Endodermal cell (in vitro differentiated cells): ENCODE data around the gene PNRC2. TPM values are rescaled to one million over a fixed set of nuclear protein-coding genes. Genes with fewer than 3 reads are reported as not detected.
"Not testable (repeated sequence)": the region's sequence is repeated elsewhere in the genome, so short reads cannot be mapped to it uniquely, and the experiment has no call there.

Experiments
- DNase-seq: peaks from one replicate; pipeline ENCODE4 v3.0.0-alpha.2; 2017
- H3K27ac ChIP-seq: 2 replicates; pipeline ENCODE4 v1.5.1; 2013; ENCODE audit warnings: mild to moderate bottlenecking, low read depth, low read length, moderate library complexity
- H3K27me3 ChIP-seq: 2 replicates; pipeline ENCODE4 v1.6.1; 2013; ENCODE audit warnings: mild to moderate bottlenecking, low read length, moderate library complexity; ENCODE audit not compliant: insufficient read depth, control insufficient read depth, poor library complexity, severe bottlenecking
- H3K36me3 ChIP-seq: 2 replicates; pipeline ENCODE4 v1.7.0; 2013; ENCODE audit warnings: mild to moderate bottlenecking, low read length, moderate library complexity; ENCODE audit not compliant: control insufficient read depth, insufficient read depth
- H3K4me1 ChIP-seq: one replicate; pipeline ENCODE4 v1.7.0; 2013; ENCODE audit warnings: low read length; ENCODE audit not compliant: control insufficient read depth, insufficient read depth
- H3K4me3 ChIP-seq: 2 replicates; pipeline ENCODE4 v1.5.1; 2013; ENCODE audit warnings: mild to moderate bottlenecking, low read length, moderate library complexity
- H3K9ac ChIP-seq: 2 replicates; pipeline ENCODE4 v1.6.1; 2013; ENCODE audit warnings: mild to moderate bottlenecking, low read length, moderate library complexity; ENCODE audit not compliant: poor library complexity, severe bottlenecking; ENCODE audit errors: extremely low read depth
- H3K9me3 ChIP-seq: 2 replicates; pipeline ENCODE4 v1.6.1; 2013; ENCODE audit warnings: mild to moderate bottlenecking, low read length, moderate library complexity; ENCODE audit not compliant: control insufficient read depth
- H3K27ac Mint-ChIP-seq: 2 replicates; pipeline ENCODE4 v1.8.0; 2020; ENCODE audit warnings: mixed read lengths
- H3K27me3 Mint-ChIP-seq: 2 replicates; pipeline ENCODE4 v1.8.0; 2021; ENCODE audit warnings: mild to moderate bottlenecking, mixed read lengths; ENCODE audit not compliant: insufficient read depth
- H3K36me3 Mint-ChIP-seq: 2 replicates; pipeline ENCODE4 v1.8.0; 2020; ENCODE audit warnings: low read depth, mixed read lengths
- H3K4me1 Mint-ChIP-seq: 2 replicates; pipeline ENCODE4 v1.8.0; 2020; ENCODE audit warnings: mixed read lengths
- H3K4me3 Mint-ChIP-seq: 2 replicates; pipeline ENCODE4 v1.8.0; 2020; ENCODE audit warnings: mild to moderate bottlenecking, moderate library complexity, mixed read lengths
- H3K9me3 Mint-ChIP-seq: 2 replicates; pipeline ENCODE4 v1.8.0; 2020; ENCODE audit warnings: mild to moderate bottlenecking, mixed read lengths
- WGBS, 2 experiments: methylation state at CpG; one replicate each; pipeline versions ENCODE4 v1.1.5 to v1.1.7; 2013; ENCODE audit warnings: missing lambda C conversion rate in 2 of 2, mixed read lengths in 1 of 2; ENCODE audit not compliant: insufficient coverage in 1 of 2, insufficient read length in 1 of 2; 5-methylcytosine and 5-hydroxymethylcytosine counted together
- microRNA-seq: library from miRNA; unstranded; fragments of <30 nt; microRNA quantifications from one replicate; pipeline ENCODE4 v1.2.0, GENCODE V29; 2020; ENCODE audit warnings: borderline microRNAs expressed
- total RNA-seq, 2 donors: library from RNA; stranded (reverse); fragmentation: NEBNext Ultra II Directional in 1 of 2; extraction: Animal tissue kit (Norgen Biotek cat#: 25700) in 1 of 2; gene quantifications; 2 replicates in 1 of 2; 3 replicates in 1 of 2; pipeline ENCODE4 v1.2.1, GENCODE V29; 2021
- TF ChIP-seq, protein P1 (sequence below): fragments of 200-600 bp; sonication (generic); conservative IDR thresholded peaks from 2 replicates; pipeline ENCODE4 v1.5.0; 2021; ENCODE audit warnings: antibody characterized with exemption, mild to moderate bottlenecking

The PNRC2 gene
- total RNA-seq, 2 donors from 2014 or later: 107 to 108 TPM

- Histone ChIP-seq H3K9me3 (no peaks in the 10 kb centered on the region), H3K4me3 (no peak overlapping the region), H3K36me3 (no peaks in the 10 kb centered on the region), H3K4me1 (no peaks in the 10 kb centered on the region), H3K9ac (no peak overlapping the region), H3K27ac (no peak overlapping the region), H3K27me3 (peaks cover 16% of the 10 kb centered on the region)
- Mint-ChIP-seq H3K4me1 (peaks cover 7% of the 10 kb centered on the region), H3K27ac (no peak overlapping the region), H3K36me3 (no peaks in the 10 kb centered on the region), H3K4me3 (no peak overlapping the region), H3K27me3 (peaks cover 37% of the 10 kb centered on the region), H3K9me3 (no peaks in the 10 kb centered on the region)
- WGBS, 2 experiments: 85 to 89% methylated on average over 1 of the region's 1 CpG
- no peak for DNase-seq
- TF ChIP-seq, protein P1, sequence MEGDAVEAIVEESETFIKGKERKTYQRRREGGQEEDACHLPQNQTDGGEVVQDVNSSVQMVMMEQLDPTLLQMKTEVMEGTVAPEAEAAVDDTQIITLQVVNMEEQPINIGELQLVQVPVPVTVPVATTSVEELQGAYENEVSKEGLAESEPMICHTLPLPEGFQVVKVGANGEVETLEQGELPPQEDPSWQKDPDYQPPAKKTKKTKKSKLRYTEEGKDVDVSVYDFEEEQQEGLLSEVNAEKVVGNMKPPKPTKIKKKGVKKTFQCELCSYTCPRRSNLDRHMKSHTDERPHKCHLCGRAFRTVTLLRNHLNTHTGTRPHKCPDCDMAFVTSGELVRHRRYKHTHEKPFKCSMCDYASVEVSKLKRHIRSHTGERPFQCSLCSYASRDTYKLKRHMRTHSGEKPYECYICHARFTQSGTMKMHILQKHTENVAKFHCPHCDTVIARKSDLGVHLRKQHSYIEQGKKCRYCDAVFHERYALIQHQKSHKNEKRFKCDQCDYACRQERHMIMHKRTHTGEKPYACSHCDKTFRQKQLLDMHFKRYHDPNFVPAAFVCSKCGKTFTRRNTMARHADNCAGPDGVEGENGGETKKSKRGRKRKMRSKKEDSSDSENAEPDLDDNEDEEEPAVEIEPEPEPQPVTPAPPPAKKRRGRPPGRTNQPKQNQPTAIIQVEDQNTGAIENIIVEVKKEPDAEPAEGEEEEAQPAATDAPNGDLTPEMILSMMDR: no peak
Observed at GRCh38 chr1:24009406-24009805, 49.8 kb downstream of the PNRC2 start.

GRCh38 chr1:24010650-24011049 is 51.0 kb downstream of the PNRC2 start:
- Mint-ChIP-seq H3K36me3 (no peaks in the 10 kb centered on the region), H3K27me3 (peaks cover 33% of the 10 kb centered on the region), H3K27ac (no peak overlapping the region), H3K4me1 (peaks cover 7% of the 10 kb centered on the region), H3K4me3 (no peak overlapping the region), H3K9me3 (no peaks in the 10 kb centered on the region)
- no peak overlapping the region for H3K4me3 ChIP-seq
- H3K9me3 ChIP-seq: no peaks in the 10 kb centered on the region
- no peak for DNase-seq
- no peaks in the 10 kb centered on the region for H3K36me3 ChIP-seq
- WGBS, 2 experiments: 79 to 87% methylated on average over 1 to 4 of the region's 5 CpGs
- no peak overlapping the region for H3K9ac ChIP-seq
- no peaks in the 10 kb centered on the region for H3K4me1 ChIP-seq
- no peak overlapping the region for H3K27ac ChIP-seq
- peaks cover 7% of the 10 kb centered on the region for H3K27me3 ChIP-seq
- TF ChIP-seq, protein P1: no peak

GRCh38 chr1:24012878-24013277 is 53.2 kb downstream of the PNRC2 start:
- H3K4me1 Mint-ChIP-seq, H3K27ac ChIP-seq, H3K9ac ChIP-seq, H3K27ac Mint-ChIP-seq, H3K4me1 ChIP-seq, H3K36me3 Mint-ChIP-seq, H3K4me3 Mint-ChIP-seq, H3K9me3 ChIP-seq, H3K4me3 ChIP-seq, H3K36me3 ChIP-seq, DNase-seq, H3K27me3 ChIP-seq, H3K9me3 Mint-ChIP-seq: not testable (repeated sequence)
- peaks cover 20% of the 10 kb centered on the region for H3K27me3 Mint-ChIP-seq
- 84 to 95% methylated on average over 7 to 8 of the region's 8 CpGs for WGBS, 2 experiments

Small RNA genes within 50 kb of the gene (microRNA-seq; reads per million reads assigned to microRNA genes)
- not detected for gene MIR378F

Other genes starting within 250 kb of the PNRC2 start
- gene ELOA, start 216.4 kb upstream of the PNRC2 start, total RNA-seq: 10 to 100 TPM; 33.3 to 42.4 TPM
- 10 to 100 TPM; 62.5 to 71.3 TPM for gene PITHD1, start 181.4 kb upstream of the PNRC2 start, total RNA-seq
- gene LYPLA2, start 168.7 kb upstream of the PNRC2 start, total RNA-seq: 100 to 1,000 TPM; 103 to 107 TPM
- gene GALE, start 159.1 kb upstream of the PNRC2 start, total RNA-seq: 10 to 100 TPM; 60.4 to 66.0 TPM
- gene HMGCL, start 134.4 kb upstream of the PNRC2 start, total RNA-seq: 10 to 100 TPM; 24.0 to 41.7 TPM
- gene FUCA1, start 91.5 kb upstream of the PNRC2 start, total RNA-seq: 10 to 100 TPM in 1 of 2 donors, 1 to 10 TPM in 1; 9.7 to 14.0 TPM
- gene CNR2, start 46.5 kb upstream of the PNRC2 start, total RNA-seq: not detected
- 100 to 1,000 TPM; 162 to 170 TPM for gene SRSF10, start 20.5 kb downstream of the PNRC2 start, total RNA-seq
- under 1 TPM; 0.11 to 0.15 TPM for gene MYOM3, start 152.3 kb downstream of the PNRC2 start, total RNA-seq
- gene IL22RA1, start 183.3 kb downstream of the PNRC2 start, total RNA-seq: not detected
- gene IFNLR1, start 227.5 kb downstream of the PNRC2 start, total RNA-seq: 10 to 100 TPM; 12.1 to 13.0 TPM